Measurements from ENCODE around the gene BNIP5. TPM values are rescaled to one million over a fixed set of nuclear protein-coding genes. Genes with fewer than 3 reads are reported as not detected.
"Not testable (repeated sequence)": the region's sequence is repeated elsewhere in the genome, so short reads cannot be mapped to it uniquely, and the experiment has no call there.

BNIP5 gene
- total RNA-seq, 2 donors from 2014 or later = 0.33 to 0.52 TPM

DNA sequence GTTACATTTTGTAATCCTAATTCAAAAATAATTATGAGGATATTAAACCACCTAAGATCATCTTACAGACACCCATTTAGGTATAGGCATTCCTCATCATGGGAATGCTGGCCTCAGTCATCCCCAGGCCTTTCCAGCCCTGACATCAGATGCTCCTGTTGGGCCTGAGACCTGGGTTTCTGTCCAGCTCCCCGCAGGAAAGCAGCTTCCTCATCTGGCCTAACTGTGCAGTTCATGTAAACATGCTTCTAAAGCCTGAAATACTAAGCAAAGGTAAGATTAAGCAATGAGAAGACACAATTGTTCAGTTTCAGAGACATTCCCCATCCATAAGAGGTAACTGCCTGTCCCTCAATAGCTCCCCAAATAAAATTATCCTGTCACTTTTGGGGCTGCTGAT, 31.7 kb upstream of the BNIP5 start:
- Histone ChIP-seq H3K27ac (no peak overlapping the region), H3K9me3 (no peaks in the 10 kb centered on the region), H3K4me3 (no peak overlapping the region), H3K4me1 (peaks cover 9% of the 10 kb centered on the region), H3K36me3 (replicated peaks in 1 of 2; ENCODE audit: insufficient read depth in 1 of 2, low read depth in 2 of 2) (no peaks in the 10 kb centered on the region), H3K27me3 (no peaks in the 10 kb centered on the region)
- WGBS, 2 donors = 71 to 78% methylated on average over 1 of the region's 1 CpG
- intact Hi-C loops (cut with DNase I) = loop anchor here (10.0 kb wide), 1 partner anchor 244 kb away; no protein-coding TSS in a partner anchor
- ATAC-seq (no peak), DNase-seq (no peak)
- TF ChIP-seq POLR2A (IDR thresholded peaks at IDR 0.05) = no peak
- TF ChIP-seq, protein P1, sequence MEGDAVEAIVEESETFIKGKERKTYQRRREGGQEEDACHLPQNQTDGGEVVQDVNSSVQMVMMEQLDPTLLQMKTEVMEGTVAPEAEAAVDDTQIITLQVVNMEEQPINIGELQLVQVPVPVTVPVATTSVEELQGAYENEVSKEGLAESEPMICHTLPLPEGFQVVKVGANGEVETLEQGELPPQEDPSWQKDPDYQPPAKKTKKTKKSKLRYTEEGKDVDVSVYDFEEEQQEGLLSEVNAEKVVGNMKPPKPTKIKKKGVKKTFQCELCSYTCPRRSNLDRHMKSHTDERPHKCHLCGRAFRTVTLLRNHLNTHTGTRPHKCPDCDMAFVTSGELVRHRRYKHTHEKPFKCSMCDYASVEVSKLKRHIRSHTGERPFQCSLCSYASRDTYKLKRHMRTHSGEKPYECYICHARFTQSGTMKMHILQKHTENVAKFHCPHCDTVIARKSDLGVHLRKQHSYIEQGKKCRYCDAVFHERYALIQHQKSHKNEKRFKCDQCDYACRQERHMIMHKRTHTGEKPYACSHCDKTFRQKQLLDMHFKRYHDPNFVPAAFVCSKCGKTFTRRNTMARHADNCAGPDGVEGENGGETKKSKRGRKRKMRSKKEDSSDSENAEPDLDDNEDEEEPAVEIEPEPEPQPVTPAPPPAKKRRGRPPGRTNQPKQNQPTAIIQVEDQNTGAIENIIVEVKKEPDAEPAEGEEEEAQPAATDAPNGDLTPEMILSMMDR (IDR thresholded peaks at IDR 0.05) = no peak

GRCh38 chr6:36367743-36368142, 31.1 kb upstream of the BNIP5 start:
- Histone ChIP-seq H3K27ac (no peak overlapping the region), H3K36me3 (replicated peaks in 1 of 2; ENCODE audit: insufficient read depth in 1 of 2, low read depth in 2 of 2) (no peaks in the 10 kb centered on the region), H3K9me3 (no peaks in the 10 kb centered on the region), H3K4me3 (no peak overlapping the region), H3K4me1 (peaks cover 9% of the 10 kb centered on the region), H3K27me3 (no peaks in the 10 kb centered on the region)
- no peak for TF ChIP-seq POLR2A (IDR thresholded peaks at IDR 0.05)
- TF ChIP-seq, protein P1 (IDR thresholded peaks at IDR 0.05) = no peak
- WGBS, 2 donors = 86 to 89% methylated on average over 3 of the region's 3 CpGs
- intact Hi-C loops (cut with DNase I) = loop anchor here (10.0 kb wide), 1 partner anchor 243 kb away; no protein-coding TSS in a partner anchor
- DNase-seq (no peak), ATAC-seq (no peak)

GRCh38 chr6:36364669-36365479, 28.2 kb upstream of the BNIP5 start:
- H3K36me3 ChIP-seq (replicated peaks in 1 of 2; ENCODE audit: insufficient read depth in 1 of 2, low read depth in 2 of 2) = no peaks in the 10 kb centered on the region
- peak; percentile 28 to 64 (median 50) for DNase-seq
- peak; percentile 22 for ATAC-seq
- intact Hi-C loops (cut with DNase I) = loop anchor here (5.0 to 10.0 kb wide), 2 partner anchors 63 to 240 kb away; no protein-coding TSS in a partner anchor
- H3K4me3 ChIP-seq = no peak overlapping the region
- H3K27me3 ChIP-seq = no peaks in the 10 kb centered on the region
- no peaks in the 10 kb centered on the region for H3K9me3 ChIP-seq
- peak overlapping the region in 1 of 4 donors; percentile 42 for H3K27ac ChIP-seq
- no peak for TF ChIP-seq POLR2A (IDR thresholded peaks at IDR 0.05)
- TF ChIP-seq, protein P1 (IDR thresholded peaks at IDR 0.05) = no peak
- WGBS, 2 donors = 50 to 58% methylated on average over 14 to 15 of the region's 19 CpGs
- peaks cover 17% of the 10 kb centered on the region for H3K4me1 ChIP-seq

- not testable (repeated sequence) for H3K27ac ChIP-seq; H3K27me3 ChIP-seq; H3K36me3 ChIP-seq (replicated peaks in 1 of 2; ENCODE audit: insufficient read depth in 1 of 2, low read depth in 2 of 2); ATAC-seq; H3K9me3 ChIP-seq; DNase-seq; H3K4me3 ChIP-seq
- H3K4me1 ChIP-seq = peaks cover 22% of the 10 kb centered on the region
- WGBS, 2 donors = 92 to 97% methylated on average over 5 to 13 of the region's 34 CpGs
- intact Hi-C loops (cut with DNase I) = loop anchor here (5.0 to 10.0 kb wide), 2 partner anchors 62 to 239 kb away; no protein-coding TSS in a partner anchor
Observed at GRCh38 chr6:36364061-36364635, 27.5 kb upstream of the BNIP5 start.

- not testable (repeated sequence) for H3K27me3 ChIP-seq; H3K9me3 ChIP-seq; H3K27ac ChIP-seq; H3K4me3 ChIP-seq; H3K36me3 ChIP-seq (replicated peaks in 1 of 2; ENCODE audit: insufficient read depth in 1 of 2, low read depth in 2 of 2); ATAC-seq; DNase-seq
- peaks cover 30% of the 10 kb centered on the region for H3K4me1 ChIP-seq
- intact Hi-C loops (cut with DNase I) = loop anchor here (5.0 to 10.0 kb wide), 2 partner anchors 61 to 239 kb away; no protein-coding TSS in a partner anchor
- 81 to 87% methylated on average over 11 to 13 of the region's 13 CpGs for WGBS, 2 donors
Observed at GRCh38 chr6:36363371-36363752, 26.7 kb upstream of the BNIP5 start.
